Common myeloid progenitor, CD34-positive (primary cell): Measurements from ENCODE around the gene AGO3.
"Not testable (repeated sequence)": the region's sequence is repeated elsewhere in the genome, so short reads cannot be mapped to it uniquely, and the experiment has no call there.

Experiments used
- CTCF ChIA-PET: fragments of 350-600 bp; sonication (Branson Sonifier 250); formaldehyde crosslinking; loops from one replicate; lab custom pipeline; 2021; ENCODE audit warnings: antibody characterized with exemption; lab: Charles Lee
- POLR2A ChIA-PET: fragments of 350-600 bp; sonication (Branson Sonifier 250); formaldehyde crosslinking; loops from one replicate; lab custom pipeline; 2021; ENCODE audit warnings: antibody characterized with exemption; lab: Charles Lee
- DNase-seq, 3 donors: peaks; one replicate each; pipeline versions ENCODE4 v3.0.0 to v3.0.0-alpha.2; 2013
- H3K27ac ChIP-seq, 2 experiments: 1 replicate in 1 of 2; 2 replicates in 1 of 2; pipeline ENCODE4 v1.7.0; 2013; ENCODE audit warnings: inconsistent platforms in 2 of 2, low read length in 2 of 2, mild to moderate bottlenecking in 2 of 2, low read depth in 1 of 2, moderate library complexity in 1 of 2; ENCODE audit not compliant: severe bottlenecking in 2 of 2, insufficient read depth in 1 of 2, poor library complexity in 1 of 2
- H3K27me3 ChIP-seq, 5 experiments: replicated peaks in 2 of 5; 1 replicate in 3 of 5; 2 replicates in 2 of 5; pipeline versions ENCODE4 v1.6.1 to v1.7.0; 2013; ENCODE audit warnings: low read length in 4 of 5, mild to moderate bottlenecking in 2 of 5, moderate library complexity in 2 of 5, inconsistent platforms in 1 of 5; ENCODE audit not compliant: insufficient read depth in 5 of 5, control insufficient read depth in 4 of 5
- H3K36me3 ChIP-seq, 4 experiments: 1 replicate in 2 of 4; 2 replicates in 2 of 4; pipeline versions ENCODE4 v1.6.1 to v1.7.0; 2013; ENCODE audit warnings: low read length in 3 of 4, control low read depth in 1 of 4, mild to moderate bottlenecking in 1 of 4; ENCODE audit not compliant: control insufficient read depth in 4 of 4, insufficient read depth in 4 of 4
- H3K4me1 ChIP-seq, 4 experiments: 1 replicate in 3 of 4; 2 replicates in 1 of 4; pipeline versions ENCODE4 v1.6.1 to v1.7.1; 2013; ENCODE audit warnings: low read length in 3 of 4, mild to moderate bottlenecking in 3 of 4, control low read depth in 1 of 4, inconsistent platforms in 1 of 4, moderate library complexity in 1 of 4; ENCODE audit not compliant: control insufficient read depth in 4 of 4, insufficient read depth in 4 of 4; ENCODE audit errors: control extremely low read depth in 1 of 4
- H3K4me3 ChIP-seq, 7 experiments: 1 replicate in 4 of 7; 2 replicates in 3 of 7; pipeline versions ENCODE4 v1.5.1 to v1.7.0; 2013; ENCODE audit warnings: mild to moderate bottlenecking in 7 of 7, low read length in 6 of 7, moderate library complexity in 6 of 7, inconsistent platforms in 2 of 7, low read depth in 2 of 7, control low read depth in 1 of 7; ENCODE audit not compliant: insufficient read depth in 4 of 7, control insufficient read depth in 1 of 7; ENCODE audit errors: extremely low read depth in 1 of 7
- H3K9me3 ChIP-seq, 5 experiments: 1 replicate in 4 of 5; 2 replicates in 1 of 5; pipeline versions ENCODE4 v1.6.1 to v1.7.1; 2013; ENCODE audit warnings: low read length in 4 of 5, mild to moderate bottlenecking in 2 of 5, inconsistent platforms in 1 of 5, low read depth in 1 of 5, moderate library complexity in 1 of 5; ENCODE audit not compliant: control insufficient read depth in 4 of 5, insufficient read depth in 2 of 5; ENCODE audit errors: control extremely low read depth in 1 of 5
- WGBS: methylation state at CpG from one replicate; pipeline ENCODE4 v1.1.5; 2013; ENCODE audit not compliant: insufficient coverage; 5-methylcytosine and 5-hydroxymethylcytosine counted together

Gene AGO3

GRCh38 chr1:36016686-36017085, 85.8 kb downstream of the AGO3 start:
- WGBS = 100% methylated on average over 1 of the region's 2 CpGs
- peaks cover 23 to 38% (median 31%) of the 10 kb centered on the region in 4 experiments for H3K36me3 ChIP-seq

DNA sequence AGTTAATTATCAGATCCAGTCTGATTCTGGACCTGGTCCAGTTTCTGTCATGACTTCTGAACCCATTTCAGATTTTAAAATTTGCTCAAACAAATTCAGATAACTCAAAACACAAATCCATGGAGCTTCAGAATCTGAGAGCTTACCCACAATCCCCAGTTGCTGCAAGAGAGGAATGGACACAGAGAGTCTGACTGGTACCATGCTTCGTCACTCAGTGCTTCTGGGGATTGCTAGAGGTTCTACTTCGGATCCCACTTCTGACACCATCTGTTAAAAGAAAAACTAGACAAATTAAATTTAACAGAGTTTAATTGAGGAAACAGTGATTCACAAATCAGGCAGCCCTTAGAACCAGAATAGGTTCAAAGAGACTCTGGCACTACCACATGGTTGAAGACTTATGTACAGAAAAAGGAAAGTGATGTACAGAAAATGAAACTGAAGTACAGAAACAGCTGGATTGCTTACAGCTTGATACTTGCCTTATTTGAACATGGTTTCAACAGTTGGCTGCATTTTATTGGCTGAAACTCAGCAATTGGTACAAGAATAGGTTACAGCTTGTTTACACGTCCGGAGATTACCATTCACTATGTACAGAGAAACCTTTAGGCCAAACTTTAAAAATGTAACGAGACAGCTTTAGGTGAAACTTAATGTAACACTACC, 92.3 kb downstream of the AGO3 start:
- DNase-seq = no peak
- 100% methylated on average over 3 of the region's 5 CpGs for WGBS
- ChIA-PET CTCF (no interaction called here), POLR2A (interaction anchor here (0.6 kb wide), 1 partner anchor 10 kb away, joined by 3 read pairs; no protein-coding TSS in a partner anchor)
- Histone ChIP-seq H3K27me3 (no peaks in the 10 kb centered on the region), H3K4me3 (no peak overlapping the region), H3K36me3 (peaks cover 14 to 33% (median 20%) of the 10 kb centered on the region in 4 experiments), H3K9me3 (peaks cover 0 to 2% (median 0%) of the 10 kb centered on the region in 5 experiments), H3K4me1 (no peaks in the 10 kb centered on the region), H3K27ac (no peak overlapping the region)

More at GRCh38 chr1:36016686-36017085, 85.8 kb downstream of the AGO3 start:
- ChIA-PET CTCF (no interaction called here), POLR2A (no interaction called here)
- DNase-seq = no peak
- Histone ChIP-seq H3K4me3 (no peak overlapping the region), H3K4me1 (no peaks in the 10 kb centered on the region), H3K27ac (no peak overlapping the region), H3K9me3 (peaks cover 0 to 2% (median 0%) of the 10 kb centered on the region in 5 experiments), H3K27me3 (no peaks in the 10 kb centered on the region)

GRCh38 chr1:36024024-36024423, 93.1 kb downstream of the AGO3 start:
- H3K9me3 ChIP-seq, DNase-seq, H3K4me3 ChIP-seq, CTCF ChIA-PET, H3K27me3 ChIP-seq, H3K4me1 ChIP-seq, H3K27ac ChIP-seq, POLR2A ChIA-PET: not testable (repeated sequence)
- peaks cover 16 to 30% (median 20%) of the 10 kb centered on the region in 4 experiments for H3K36me3 ChIP-seq
- WGBS = 100% methylated on average over 2 of the region's 3 CpGs

- 100% methylated on average over 1 of the region's 1 CpG for WGBS
- H3K4me3 ChIP-seq = no peak overlapping the region
- peaks cover 0 to 4% (median 2%) of the 10 kb centered on the region in 5 experiments for H3K9me3 ChIP-seq
- H3K27me3 ChIP-seq = no peaks in the 10 kb centered on the region
- H3K4me1 ChIP-seq = no peaks in the 10 kb centered on the region
- CTCF ChIA-PET = no interaction called here
- POLR2A ChIA-PET = no interaction called here
- peaks cover 17 to 27% (median 19%) of the 10 kb centered on the region in 4 experiments for H3K36me3 ChIP-seq
- DNase-seq = no peak
- no peak overlapping the region for H3K27ac ChIP-seq
Observed at GRCh38 chr1:36024847-36025246, 93.9 kb downstream of the AGO3 start.

GRCh38 chr1:36027766-36028165, 96.9 kb downstream of the AGO3 start:
- ChIA-PET POLR2A (no interaction called here), CTCF (no interaction called here)
- H3K4me1 ChIP-seq = no peaks in the 10 kb centered on the region
- no peaks in the 10 kb centered on the region for H3K27me3 ChIP-seq
- H3K27ac ChIP-seq = no peak overlapping the region
- H3K9me3 ChIP-seq = peaks cover 0 to 4% (median 0%) of the 10 kb centered on the region in 5 experiments
- H3K4me3 ChIP-seq = no peak overlapping the region
- no peak for DNase-seq
- H3K36me3 ChIP-seq = peaks cover 16 to 40% (median 26%) of the 10 kb centered on the region in 4 experiments
- WGBS = 100% methylated on average over 1 of the region's 3 CpGs

DNA sequence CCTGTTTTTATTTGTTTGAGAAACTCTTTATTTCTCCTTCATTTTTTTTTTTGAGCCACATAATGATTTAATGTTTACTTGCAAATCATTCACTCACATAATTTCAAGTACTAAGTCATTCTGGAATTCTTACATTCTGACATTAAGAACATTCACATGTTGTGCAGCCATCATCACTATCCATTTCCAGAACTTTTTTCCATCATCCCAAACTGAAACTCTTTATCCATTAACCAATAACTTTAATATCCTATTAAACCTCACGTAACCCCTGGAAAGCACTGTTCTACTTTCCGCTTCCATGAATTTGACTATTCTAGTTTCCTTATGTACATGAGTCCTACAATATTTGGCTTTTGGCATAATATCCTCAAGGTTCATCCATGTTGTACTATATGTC, 100.5 kb downstream of the AGO3 start:
- ChIA-PET POLR2A (interaction anchor here (0.6 kb wide), 1 partner anchor 119 kb away, joined by 4 read pairs; no protein-coding TSS in a partner anchor), CTCF (no interaction called here)
- H3K4me1 ChIP-seq = peaks cover 5 to 23% (median 12%) of the 10 kb centered on the region in 4 experiments
- H3K4me3 ChIP-seq = no peak overlapping the region
- no peak overlapping the region for H3K27ac ChIP-seq
- peaks cover 9 to 31% (median 18%) of the 10 kb centered on the region in 4 experiments for H3K36me3 ChIP-seq
- no peaks in the 10 kb centered on the region for H3K27me3 ChIP-seq
- no CpG with 5 or more reads among the region's 2 CpGs for WGBS
- DNase-seq = no peak
- H3K9me3 ChIP-seq = peaks cover 0 to 4% (median 0%) of the 10 kb centered on the region in 5 experiments

- ChIA-PET CTCF (no interaction called here), POLR2A (no interaction called here)
- Histone ChIP-seq H3K4me3 (peak overlapping the region in 1 of 7 experiments; percentile 19), H3K27ac (peak overlapping the region; percentile 52 to 77), H3K9me3 (no peaks in the 10 kb centered on the region), H3K27me3 (no peaks in the 10 kb centered on the region), H3K36me3 (peaks cover 2 to 22% (median 10%) of the 10 kb centered on the region in 4 experiments), H3K4me1 (peaks cover 5 to 23% (median 12%) of the 10 kb centered on the region in 4 experiments)
- DNase-seq = peak; percentile 42 to 88 (median 81)
Observed at GRCh38 chr1:36034692-36035091, 103.8 kb downstream of the AGO3 start.
